NCI-H146 treated with DMSO at 0.1 percent for 48 hours (cell line): ENCODE measurements around the gene NLGN4X.
"Not testable (repeated sequence)": the region's sequence is repeated elsewhere in the genome, so short reads cannot be mapped to it uniquely, and the experiment has no call there.

Experiments used
- DNase-seq: peaks from one replicate; lab custom pipeline; 2025; ENCODE audit not compliant: unreplicated experiment; lab: John Stamatoyannopoulos, UW

Gene NLGN4X

GRCh38 chrX:6015423-6015822 lies 213.2 kb downstream of the NLGN4X start:
- no peak for DNase-seq

GRCh38 chrX:6012357-6012756 lies 216.3 kb downstream of the NLGN4X start:
- no peak for DNase-seq

GRCh38 chrX:6005856-6006255 lies 222.8 kb downstream of the NLGN4X start:
- DNase-seq = no peak

GRCh38 chrX:6004529-6004928 lies 224.1 kb downstream of the NLGN4X start:
- DNase-seq = no peak

GRCh38 chrX:6002056-6002455 lies 226.6 kb downstream of the NLGN4X start:
- no peak for DNase-seq

- no peak for DNase-seq
Measured at GRCh38 chrX:5998901-5999300, 229.8 kb downstream of the NLGN4X start.

- DNase-seq = no peak
Measured at GRCh38 chrX:5998456-5998855, 230.2 kb downstream of the NLGN4X start.

- DNase-seq = no peak
Measured at GRCh38 chrX:5991393-5991792, 237.3 kb downstream of the NLGN4X start.

- no peak for DNase-seq
Measured at GRCh38 chrX:5979338-5979737, 249.3 kb downstream of the NLGN4X start.

- DNase-seq = no peak
Measured at GRCh38 chrX:5976332-5976731, 252.3 kb downstream of the NLGN4X start.

- DNase-seq = no peak
Measured at GRCh38 chrX:5971300-5971699, 257.4 kb downstream of the NLGN4X start.

- no peak for DNase-seq
Measured at GRCh38 chrX:5965406-5965805, 263.3 kb downstream of the NLGN4X start.

- DNase-seq = no peak
Measured at GRCh38 chrX:5959286-5959685, 269.4 kb downstream of the NLGN4X start.

- no peak for DNase-seq
Measured at GRCh38 chrX:5958523-5958922, 270.1 kb downstream of the NLGN4X start.

GRCh38 chrX:5957506-5957905 lies 271.2 kb downstream of the NLGN4X start:
- no peak for DNase-seq

GRCh38 chrX:5936438-5936837 lies 292.2 kb downstream of the NLGN4X start:
- DNase-seq = no peak

- no peak for DNase-seq
Measured at GRCh38 chrX:5928224-5928623, 300.4 kb downstream of the NLGN4X start.

GRCh38 chrX:5916945-5917344 lies 311.7 kb downstream of the NLGN4X start:
- DNase-seq = no peak

GRCh38 chrX:5915783-5916182 lies 312.9 kb downstream of the NLGN4X start:
- no peak for DNase-seq

- DNase-seq = no peak
Measured at GRCh38 chrX:5907207-5907606, 321.5 kb downstream of the NLGN4X start.

GRCh38 chrX:5903586-5904190 lies 325.0 kb downstream of the NLGN4X start:
- not testable (repeated sequence) for DNase-seq

GRCh38 chrX:5898463-5898862 lies 330.2 kb downstream of the NLGN4X start:
- DNase-seq = no peak

GRCh38 chrX:5891378-5891777 lies 337.3 kb downstream of the NLGN4X start:
- DNase-seq = no peak
